HG03520 (cell line): Measurements from ENCODE around the gene DPP9.

Source experiments
- ATAC-seq: cut with Tn5 transposase; IDR thresholded peaks from one replicate; pipeline ENCODE4 v1.9.1; 2021; ENCODE audit warnings: mild to moderate bottlenecking, moderate library complexity; ENCODE audit not compliant: unreplicated experiment

Gene DPP9

GRCh38 chr19:4712771-4713170, 10.9 kb downstream of the DPP9 start:
- no peak for ATAC-seq

GRCh38 chr19:4711211-4711610, 12.4 kb downstream of the DPP9 start:
- ATAC-seq, result no peak

- no peak for ATAC-seq
Observed at GRCh38 chr19:4710281-4710600, 13.4 kb downstream of the DPP9 start.

- no peak for ATAC-seq
Observed at GRCh38 chr19:4709440-4710280, 14.0 kb downstream of the DPP9 start.

- no peak for ATAC-seq
Observed at GRCh38 chr19:4707956-4708650, 15.5 kb downstream of the DPP9 start.

- no peak for ATAC-seq
Observed at GRCh38 chr19:4707322-4707721, 16.3 kb downstream of the DPP9 start.

- no peak for ATAC-seq
Observed at GRCh38 chr19:4705413-4706131, 18.1 kb downstream of the DPP9 start.

- ATAC-seq, result no peak
Observed at GRCh38 chr19:4704317-4704673, 19.3 kb downstream of the DPP9 start.

GRCh38 chr19:4703671-4704316, 19.8 kb downstream of the DPP9 start:
- ATAC-seq, result no peak

- ATAC-seq, result no peak
Observed at GRCh38 chr19:4702764-4703163, 20.9 kb downstream of the DPP9 start.

- ATAC-seq, result no peak
Observed at GRCh38 chr19:4701557-4701956, 22.1 kb downstream of the DPP9 start.

- no peak for ATAC-seq
Observed at GRCh38 chr19:4700693-4700970, 23.0 kb downstream of the DPP9 start.

GRCh38 chr19:4699826-4700692, 23.6 kb downstream of the DPP9 start:
- ATAC-seq, result no peak

- no peak for ATAC-seq
Observed at GRCh38 chr19:4697304-4697703, 26.3 kb downstream of the DPP9 start.

GRCh38 chr19:4695224-4695731, 28.4 kb downstream of the DPP9 start:
- ATAC-seq, result no peak

- no peak for ATAC-seq
Observed at GRCh38 chr19:4694211-4694987, 29.2 kb downstream of the DPP9 start.

- no peak for ATAC-seq
Observed at GRCh38 chr19:4693471-4694121, 30.0 kb downstream of the DPP9 start.

GRCh38 chr19:4693078-4693350, 30.6 kb downstream of the DPP9 start:
- no peak for ATAC-seq

GRCh38 chr19:4692251-4693077, 31.2 kb downstream of the DPP9 start:
- no peak for ATAC-seq
